Mucosa of stomach (tissue), 1 donor: ENCODE results near the gene KRT6B.

Experiments
- H3K27me3 ChIP-seq: one replicate; pipeline ENCODE4 v1.7.0; 2013; ENCODE audit warnings: mild to moderate bottlenecking, low read length; ENCODE audit not compliant: control insufficient read depth, insufficient read depth
- H3K36me3 ChIP-seq: one replicate; pipeline ENCODE4 v1.7.0; 2013; ENCODE audit warnings: low read length; ENCODE audit not compliant: control insufficient read depth, insufficient read depth
- H3K4me1 ChIP-seq: one replicate; pipeline ENCODE4 v1.7.0; 2013; ENCODE audit warnings: mild to moderate bottlenecking, low read length; ENCODE audit not compliant: control insufficient read depth, insufficient read depth
- H3K4me3 ChIP-seq: one replicate; pipeline ENCODE4 v1.7.0; 2013; ENCODE audit warnings: low read length
- H3K9ac ChIP-seq: one replicate; pipeline ENCODE4 v1.7.0; 2013; ENCODE audit warnings: mild to moderate bottlenecking, low read length, moderate library complexity
- H3K9me3 ChIP-seq: one replicate; pipeline ENCODE4 v1.7.0; 2013; ENCODE audit warnings: mild to moderate bottlenecking, low read length, moderate library complexity; ENCODE audit not compliant: control insufficient read depth
- donor health status: Pancreatic carcinoma.

The KRT6B gene

DNA sequence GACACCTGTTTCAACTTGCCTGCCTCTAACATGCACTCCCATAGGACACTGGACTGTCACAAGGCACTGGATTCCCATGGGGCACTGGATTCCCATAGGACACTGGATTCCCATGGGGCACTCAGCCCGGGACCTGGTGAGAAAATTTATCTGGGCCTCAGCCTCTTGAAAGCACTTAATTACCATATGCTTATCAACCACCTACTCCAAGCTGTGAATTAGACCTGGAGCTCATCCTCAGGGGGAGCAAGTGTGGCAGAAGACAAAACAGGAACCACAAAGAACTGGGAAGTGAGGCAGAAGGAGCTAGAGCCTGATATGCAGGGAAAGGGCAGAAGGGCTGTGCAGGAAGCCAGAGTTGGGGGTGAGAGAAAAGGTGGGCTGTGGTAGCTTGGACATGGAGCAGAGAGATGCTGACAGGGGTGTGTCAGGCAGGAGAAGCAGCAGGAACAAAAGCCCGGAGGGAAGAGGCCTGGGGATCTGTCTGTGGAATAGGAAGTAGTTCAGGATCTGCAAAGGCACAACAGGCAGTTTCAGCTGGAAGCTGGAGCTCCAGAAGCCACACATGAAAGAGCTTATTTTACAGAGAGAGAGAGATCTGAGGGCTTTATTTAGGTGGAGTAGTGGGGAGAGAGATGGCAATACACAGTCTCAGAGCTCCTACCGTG, 48.9 kb downstream of the KRT6B start:
- H3K4me1 ChIP-seq = no peaks in the 10 kb centered on the region
- peaks cover 10% of the 10 kb centered on the region for H3K27me3 ChIP-seq
- H3K4me3 ChIP-seq = no peak overlapping the region
- no peaks in the 10 kb centered on the region for H3K36me3 ChIP-seq
- H3K9me3 ChIP-seq = no peaks in the 10 kb centered on the region
- H3K9ac ChIP-seq = no peak overlapping the region

DNA sequence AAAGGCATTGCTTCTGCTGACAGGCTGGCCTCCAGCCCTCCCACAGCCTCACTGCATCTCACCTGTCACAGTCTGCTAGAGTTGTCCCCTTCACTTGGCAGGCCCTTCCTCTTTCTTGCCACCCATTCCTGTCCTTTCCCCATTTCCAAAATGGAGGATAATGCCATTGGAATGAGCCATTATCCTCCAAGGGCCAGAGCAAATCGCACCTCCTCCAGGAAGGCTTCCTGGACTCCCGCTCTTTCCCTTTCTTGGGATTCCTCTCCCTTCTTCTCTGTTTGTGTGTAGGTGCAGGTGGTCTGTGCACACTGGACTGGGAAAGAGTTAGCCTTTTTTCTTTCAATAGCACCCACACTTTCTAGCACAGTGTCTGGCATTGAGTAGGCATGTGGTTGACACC, 49.6 kb downstream of the KRT6B start:
- no peak overlapping the region for H3K9ac ChIP-seq
- no peaks in the 10 kb centered on the region for H3K36me3 ChIP-seq
- H3K4me1 ChIP-seq = no peaks in the 10 kb centered on the region
- peaks cover 7% of the 10 kb centered on the region for H3K27me3 ChIP-seq
- H3K4me3 ChIP-seq = no peak overlapping the region
- H3K9me3 ChIP-seq = no peaks in the 10 kb centered on the region

DNA sequence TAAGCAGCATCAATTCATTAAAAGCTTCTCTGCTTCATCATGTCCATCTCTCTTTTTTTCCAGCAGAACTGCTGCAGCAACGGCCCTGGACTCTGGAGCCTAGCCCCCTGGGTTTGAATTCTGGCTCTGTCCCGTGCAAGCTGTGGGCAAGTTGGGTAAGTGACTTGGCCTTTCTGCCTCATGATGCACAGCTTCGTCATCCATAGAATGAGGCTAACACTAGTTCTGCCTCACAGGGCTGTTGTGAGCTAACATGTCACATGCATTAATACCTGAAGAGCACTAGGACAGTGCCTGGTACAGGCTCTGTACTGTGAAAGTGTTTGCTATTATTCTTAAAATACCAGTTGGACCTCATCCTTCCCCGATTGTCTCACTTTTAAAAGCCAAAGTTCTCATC, 50.0 kb downstream of the KRT6B start:
- Histone ChIP-seq H3K4me3 (no peak overlapping the region), H3K27me3 (peaks cover 7% of the 10 kb centered on the region), H3K36me3 (no peaks in the 10 kb centered on the region), H3K4me1 (no peaks in the 10 kb centered on the region), H3K9ac (no peak overlapping the region), H3K9me3 (no peaks in the 10 kb centered on the region)

DNA sequence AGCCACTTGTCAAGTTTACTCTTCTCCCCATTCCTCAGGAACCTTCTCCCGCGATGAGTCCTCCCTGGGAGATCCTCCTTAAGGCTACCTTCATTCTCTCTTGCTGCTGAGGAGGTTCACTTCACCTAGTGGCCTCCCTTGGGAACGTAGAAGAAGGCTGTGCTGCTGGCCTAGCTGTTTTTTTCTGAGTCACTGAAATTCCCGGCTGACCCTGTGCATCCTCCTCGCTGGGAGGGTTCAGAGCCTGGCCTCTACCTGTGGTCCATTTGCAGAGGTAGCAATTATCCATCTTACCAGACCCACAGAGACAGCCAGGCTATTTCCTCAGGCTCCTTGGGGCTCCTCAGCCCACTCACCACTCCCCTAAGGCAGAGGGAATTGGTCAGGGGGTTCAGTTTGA, 50.4 kb downstream of the KRT6B start:
- Histone ChIP-seq H3K4me3 (no peak overlapping the region), H3K9me3 (no peaks in the 10 kb centered on the region), H3K4me1 (no peaks in the 10 kb centered on the region), H3K27me3 (peaks cover 7% of the 10 kb centered on the region), H3K36me3 (no peaks in the 10 kb centered on the region), H3K9ac (no peak overlapping the region)

DNA sequence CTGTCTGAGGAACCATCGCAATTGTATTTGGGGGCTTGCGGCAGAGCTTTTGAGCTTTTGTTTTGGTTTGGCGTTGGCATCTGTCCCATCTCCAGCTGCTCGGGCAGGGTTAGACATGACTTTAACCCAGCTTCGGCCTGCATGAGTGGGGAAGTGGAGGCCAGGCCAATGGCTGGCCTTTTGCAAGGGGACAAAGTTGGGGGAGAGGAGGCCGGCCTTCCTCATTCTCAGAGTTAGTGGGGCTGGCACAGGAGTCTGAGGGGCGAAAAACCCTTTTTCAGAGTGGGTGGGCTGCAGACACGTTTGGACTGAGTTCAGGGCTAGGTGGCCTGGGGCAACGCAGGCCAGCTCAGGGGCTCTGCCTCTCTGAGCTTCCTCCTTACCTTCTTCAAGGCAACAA, 51.0 kb downstream of the KRT6B start:
- H3K9ac ChIP-seq = no peak overlapping the region
- no peaks in the 10 kb centered on the region for H3K4me1 ChIP-seq
- H3K36me3 ChIP-seq = no peaks in the 10 kb centered on the region
- H3K27me3 ChIP-seq = peaks cover 7% of the 10 kb centered on the region
- H3K4me3 ChIP-seq = no peak overlapping the region
- no peaks in the 10 kb centered on the region for H3K9me3 ChIP-seq

DNA sequence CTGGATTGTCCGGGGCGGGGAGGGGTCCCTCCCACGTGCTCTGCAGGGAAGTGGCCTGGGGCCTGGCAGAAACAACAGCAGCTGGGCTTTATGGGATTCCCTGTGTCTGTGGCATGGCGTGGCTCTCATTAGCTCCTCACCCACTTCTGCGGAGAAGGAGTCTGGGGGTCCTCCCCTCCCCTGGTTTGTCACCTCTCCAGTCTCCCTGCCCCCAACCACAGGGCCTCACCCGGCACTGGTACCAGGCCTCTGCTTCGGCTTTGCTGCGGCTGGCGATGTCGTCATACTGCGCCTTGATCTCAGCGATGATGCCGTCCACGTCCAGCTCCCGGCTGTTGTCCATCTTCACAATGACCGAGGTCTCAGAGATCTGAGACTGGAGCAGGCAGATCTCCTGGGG, 52.2 kb downstream of the KRT6B start:
- Histone ChIP-seq H3K9me3 (no peaks in the 10 kb centered on the region), H3K27me3 (peaks cover 7% of the 10 kb centered on the region), H3K36me3 (no peaks in the 10 kb centered on the region), H3K9ac (no peak overlapping the region), H3K4me3 (no peak overlapping the region), H3K4me1 (no peaks in the 10 kb centered on the region)

DNA sequence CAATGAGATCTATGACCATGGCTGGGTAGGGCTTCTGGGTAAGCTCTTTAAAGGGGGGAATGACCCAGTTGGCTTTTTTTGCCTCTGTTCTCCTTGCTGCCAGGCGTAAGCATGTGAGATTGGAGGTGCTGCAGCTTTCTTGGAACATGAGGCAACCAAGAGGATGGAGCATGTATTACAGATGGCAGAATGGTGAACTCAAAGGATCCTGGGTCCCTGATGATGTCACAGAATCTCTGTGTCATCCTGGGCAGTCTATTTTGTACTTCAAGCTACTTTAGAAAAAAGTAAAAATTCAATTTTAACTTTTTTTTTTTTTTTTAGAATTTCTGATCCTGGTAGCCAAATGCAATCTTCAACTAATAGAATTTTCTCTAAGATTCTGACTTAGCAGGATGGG, 53.8 kb downstream of the KRT6B start:
- Histone ChIP-seq H3K27me3 (peaks cover 5% of the 10 kb centered on the region), H3K4me1 (peaks cover 6% of the 10 kb centered on the region), H3K4me3 (no peak overlapping the region), H3K36me3 (no peaks in the 10 kb centered on the region), H3K9me3 (no peaks in the 10 kb centered on the region), H3K9ac (no peak overlapping the region)

DNA sequence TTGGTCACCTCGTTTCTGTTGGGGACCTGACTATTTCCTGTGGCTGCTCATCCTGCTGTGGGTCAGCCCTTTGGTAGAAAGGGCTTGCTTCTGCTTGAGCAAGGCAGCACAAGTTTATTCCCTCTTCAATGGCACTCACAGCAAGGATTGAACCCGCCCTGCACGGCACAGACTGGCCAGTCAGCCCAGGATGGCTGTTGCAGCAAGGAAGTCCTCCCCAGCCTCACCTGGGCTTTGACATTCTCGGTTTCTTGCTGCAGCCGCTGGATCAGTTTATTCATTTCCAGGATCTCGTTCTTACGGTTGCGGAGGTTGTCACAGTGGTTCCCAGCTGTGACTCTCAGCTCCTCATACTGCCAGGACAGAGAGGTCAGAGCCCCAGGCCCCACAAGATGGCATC, 55.3 kb downstream of the KRT6B start:
- H3K27me3 ChIP-seq = peaks cover 4% of the 10 kb centered on the region
- no peaks in the 10 kb centered on the region for H3K9me3 ChIP-seq
- peaks cover 6% of the 10 kb centered on the region for H3K4me1 ChIP-seq
- no peaks in the 10 kb centered on the region for H3K36me3 ChIP-seq
- no peak overlapping the region for H3K4me3 ChIP-seq
- H3K9ac ChIP-seq = no peak overlapping the region
